DMS153 treated with DMSO at 0.1 percent for 48 hours (cell line): ENCODE results near the gene AGXT2.

Source experiments
- DNase-seq: peaks from one replicate; lab custom pipeline; 2025; ENCODE audit not compliant: unreplicated experiment; lab: John Stamatoyannopoulos, UW

AGXT2 gene

DNA sequence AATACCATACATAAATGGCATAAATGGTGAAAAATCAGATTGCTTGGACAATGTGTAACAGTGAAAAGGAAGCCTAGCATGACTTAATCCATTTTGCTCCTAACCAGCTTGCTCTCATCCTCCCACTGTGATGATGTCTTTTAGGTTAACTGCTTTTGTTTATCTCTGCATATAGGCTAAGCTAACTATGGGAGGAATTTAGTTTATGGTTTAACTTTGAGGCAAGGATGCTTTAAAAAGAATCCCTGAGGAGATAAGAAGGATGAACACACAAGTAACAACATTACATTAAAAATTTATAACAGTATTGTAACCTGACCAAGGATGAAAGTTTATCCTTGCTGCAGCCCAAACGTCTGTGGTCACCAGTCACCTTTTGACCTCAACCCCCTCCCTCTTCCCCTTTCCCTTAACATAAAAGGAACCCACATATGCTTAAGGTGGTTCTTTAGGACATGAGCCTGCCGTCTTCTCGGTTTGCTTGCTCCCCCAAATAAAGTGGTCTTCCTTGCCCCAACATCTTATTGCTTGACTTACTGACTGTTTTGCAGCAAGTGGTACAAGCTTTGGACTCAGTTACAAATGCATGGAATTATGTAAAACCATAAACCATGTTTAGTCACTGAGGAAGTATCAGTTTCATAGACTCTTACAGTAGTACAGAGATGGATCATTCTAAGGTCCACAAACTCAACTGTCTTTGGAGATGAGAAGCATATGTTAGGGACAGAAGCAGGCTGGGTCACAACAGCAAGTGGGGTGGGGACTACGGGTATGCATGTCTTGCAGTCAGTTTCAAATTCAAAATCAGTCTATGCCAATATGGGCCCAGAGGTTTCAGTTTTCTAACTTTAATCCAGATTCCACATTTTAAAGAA, 31.3 kb downstream of the AGXT2 start:
- no peak for DNase-seq

DNA sequence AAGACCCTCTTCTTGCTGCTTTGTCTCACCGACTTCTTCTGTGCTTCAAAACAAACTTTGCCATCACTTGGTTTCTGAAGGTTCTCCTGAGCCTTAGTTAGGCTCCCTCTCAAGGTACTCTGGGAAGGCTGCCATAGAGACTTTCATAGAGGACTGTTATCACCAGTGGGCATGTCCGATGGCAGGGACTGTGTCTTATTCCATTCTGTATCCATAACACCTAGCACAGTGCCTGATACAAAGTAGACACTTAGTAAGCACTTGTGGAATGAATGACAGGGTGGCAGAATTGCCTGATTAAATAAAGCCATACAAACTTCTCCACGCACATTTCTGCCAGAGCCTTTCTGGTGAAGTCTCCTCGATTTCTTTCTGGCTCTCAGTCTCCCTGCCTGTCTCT, 32.7 kb downstream of the AGXT2 start:
- no peak for DNase-seq

GRCh38 chr5:35012796-35013195, 35.0 kb downstream of the AGXT2 start:
- DNase-seq: no peak

GRCh38 chr5:35012365-35012764, 35.4 kb downstream of the AGXT2 start:
- no peak for DNase-seq

GRCh38 chr5:35010676-35011075, 37.1 kb downstream of the AGXT2 start:
- no peak for DNase-seq

DNA sequence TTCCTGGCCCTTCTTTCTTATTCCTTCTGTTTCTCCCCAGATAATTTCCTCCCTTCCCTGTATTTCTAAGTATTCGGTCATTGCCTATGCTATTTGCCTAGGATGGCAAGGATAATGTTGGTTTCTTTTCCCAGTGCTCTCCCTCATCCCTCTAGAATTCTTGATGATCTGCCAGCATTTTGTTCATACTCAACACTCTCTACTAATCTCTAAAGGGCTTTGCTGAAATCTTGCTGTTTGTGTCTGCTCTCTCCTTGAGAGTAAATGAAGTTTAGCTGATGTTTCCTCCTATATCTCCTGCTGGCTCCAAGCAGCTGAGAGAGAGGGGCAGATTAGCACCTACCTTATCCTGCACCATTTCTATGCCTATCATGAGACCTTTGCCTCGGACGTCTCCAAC, 38.1 kb downstream of the AGXT2 start:
- DNase-seq: no peak

DNA sequence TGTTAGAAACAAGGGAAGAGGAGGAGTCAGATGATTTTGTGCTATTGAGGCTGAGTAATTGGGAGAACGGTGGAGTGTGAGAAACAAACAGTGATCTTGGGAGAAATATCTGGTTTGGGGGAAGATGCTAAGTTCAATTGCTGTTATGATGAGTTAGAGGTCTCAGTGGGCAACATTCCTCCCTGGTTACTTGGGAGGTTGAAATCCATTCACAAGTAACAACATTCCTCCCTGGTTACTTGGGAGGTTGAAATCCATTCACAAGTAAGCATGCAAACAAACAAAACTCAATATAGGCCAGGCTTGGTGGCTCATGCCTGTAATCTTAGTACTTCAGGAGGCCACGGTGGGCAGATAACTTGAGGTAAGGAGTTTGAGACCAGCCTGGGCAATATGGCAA, 38.7 kb downstream of the AGXT2 start:
- DNase-seq: no peak

DNA sequence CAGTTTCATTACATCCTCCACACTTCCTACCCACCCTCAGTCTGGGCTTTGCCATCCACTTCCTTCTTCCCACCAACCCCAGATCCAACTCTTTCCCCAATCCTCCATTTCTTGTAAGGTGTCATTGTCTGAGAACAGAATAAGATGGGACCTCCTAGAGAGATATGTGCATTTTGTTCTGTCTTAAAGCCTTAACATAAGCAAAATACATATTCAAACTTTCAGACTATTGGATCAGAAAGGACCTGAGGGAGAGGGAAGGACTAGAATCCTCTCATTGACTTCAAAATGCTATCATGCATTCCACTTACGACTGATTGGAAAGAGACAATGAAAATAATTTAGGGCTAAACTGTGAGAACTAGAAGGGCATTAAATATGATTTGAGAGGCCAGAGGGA, 43.0 kb downstream of the AGXT2 start:
- DNase-seq: no peak

GRCh38 chr5:35004200-35004599, 43.5 kb downstream of the AGXT2 start:
- DNase-seq: no peak

GRCh38 chr5:35003018-35003957, 44.5 kb downstream of the AGXT2 start:
- peak; percentile 63 for DNase-seq

GRCh38 chr5:35002459-35002858, 45.3 kb downstream of the AGXT2 start:
- no peak for DNase-seq

- DNase-seq: no peak
These were observed 45.9 kb downstream of the AGXT2 start for GRCh38 chr5:35001842-35002241.

GRCh38 chr5:34998058-34998789, 49.5 kb downstream of the AGXT2 start:
- DNase-seq: no peak

DNA sequence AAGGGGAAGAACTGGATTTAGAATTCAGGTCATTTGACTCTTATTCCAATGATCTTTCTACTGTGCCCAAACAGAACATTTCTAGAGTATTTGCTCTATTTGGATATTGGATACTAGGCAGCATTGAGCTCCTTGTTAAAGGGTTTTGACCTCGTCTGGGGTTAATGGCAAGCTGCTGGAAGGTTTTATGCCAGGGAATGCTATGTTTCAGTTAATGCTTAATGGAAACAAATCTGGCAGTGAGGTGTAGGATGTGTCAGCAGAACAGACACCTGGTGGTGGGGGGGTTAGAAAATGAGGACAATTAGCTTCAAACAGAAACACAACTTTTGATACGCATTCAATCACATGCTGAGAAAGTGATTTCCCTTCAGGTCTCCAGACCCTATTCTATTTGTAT, 51.5 kb downstream of the AGXT2 start:
- no peak for DNase-seq

- DNase-seq: no peak
These were observed 53.8 kb downstream of the AGXT2 start for GRCh38 chr5:34993951-34994350.

DNA sequence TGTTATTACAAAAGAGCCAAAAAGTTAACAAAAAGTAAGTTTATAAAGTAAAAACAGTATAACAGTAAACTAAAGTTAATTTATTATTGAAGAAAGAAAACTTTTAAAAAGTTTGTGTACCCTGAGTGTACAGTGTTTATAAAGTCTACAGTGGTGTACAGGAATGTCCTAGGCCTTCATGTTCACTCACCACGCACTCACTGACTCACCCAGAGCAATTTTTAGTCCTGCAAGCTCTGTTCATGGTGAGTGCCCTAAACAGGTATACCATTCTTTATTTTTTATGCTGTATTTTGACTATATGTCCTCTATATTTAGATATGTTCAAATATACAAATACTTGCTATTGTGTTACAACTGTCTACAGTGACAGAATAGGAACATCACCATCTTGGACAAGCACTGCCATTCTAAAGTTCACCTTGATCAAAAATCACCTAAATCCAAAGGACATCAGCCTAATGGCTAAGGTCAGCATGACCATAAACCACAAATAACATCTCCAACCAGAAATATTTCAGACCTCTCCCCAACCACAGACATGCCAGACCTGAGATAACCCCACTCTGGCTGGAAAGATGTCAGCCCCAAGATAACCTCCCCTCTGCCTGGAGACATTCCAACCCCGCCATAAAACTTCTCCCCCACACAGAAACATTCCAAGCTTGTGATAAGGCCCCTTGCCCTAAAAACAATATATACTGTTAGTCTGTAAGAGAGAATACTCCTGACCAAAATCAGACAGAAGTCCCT, 56.1 kb downstream of the AGXT2 start:
- no peak for DNase-seq

DNA sequence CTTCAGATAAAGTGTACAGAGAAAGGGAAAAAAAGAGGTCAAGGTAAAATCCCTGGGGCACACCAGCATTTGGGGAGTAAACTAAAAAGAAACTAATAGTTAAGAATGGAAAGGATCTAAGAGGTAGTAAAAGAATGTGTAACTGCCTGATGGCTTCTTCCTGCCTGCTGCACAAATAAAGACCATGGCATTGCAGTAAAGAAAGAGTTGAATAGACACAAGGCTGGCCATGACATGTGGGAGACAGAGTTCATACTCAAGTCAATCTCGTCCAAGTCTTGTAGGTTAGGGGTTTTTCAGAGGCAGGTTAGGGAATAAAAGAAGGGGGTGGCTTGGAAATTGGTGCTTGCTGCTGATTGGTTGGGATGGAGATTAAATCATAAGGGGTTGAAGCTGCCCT, 60.8 kb downstream of the AGXT2 start:
- no peak for DNase-seq

- DNase-seq: no peak
These were observed 64.9 kb downstream of the AGXT2 start for GRCh38 chr5:34982823-34983222.

- DNase-seq: no peak
These were observed 69.1 kb downstream of the AGXT2 start for GRCh38 chr5:34978681-34979080.

DNA sequence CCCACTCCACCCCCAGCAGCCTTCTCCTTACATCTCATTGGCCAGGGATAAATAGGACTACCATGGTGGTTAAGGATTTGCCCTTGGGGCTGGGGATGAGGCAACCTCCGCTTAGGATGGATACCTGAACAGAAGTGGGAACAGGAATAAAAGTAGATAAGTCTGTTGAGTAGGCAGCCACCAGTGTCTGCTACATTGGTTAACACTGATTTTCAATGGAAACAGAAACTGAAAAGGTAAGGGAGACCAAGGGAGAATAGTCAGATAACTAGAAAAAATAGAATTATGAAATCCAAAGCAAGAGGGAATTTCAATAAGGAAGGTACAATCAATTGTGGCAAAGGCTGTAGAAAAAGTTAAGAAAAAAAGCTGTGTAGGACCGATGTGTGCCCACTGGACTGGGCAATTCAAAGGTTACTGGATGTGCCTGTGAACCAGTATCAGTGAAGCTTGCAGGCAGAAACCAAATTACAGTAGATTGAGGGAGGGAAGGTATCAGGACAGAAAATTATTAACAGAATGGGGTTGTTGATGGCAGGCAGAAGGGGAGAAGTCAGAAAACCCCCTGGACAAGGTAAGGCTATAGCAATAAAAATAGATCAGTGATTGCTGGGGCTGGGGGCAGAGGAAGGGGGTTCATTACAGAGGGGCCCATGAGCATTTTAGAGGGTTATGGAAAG, 69.7 kb downstream of the AGXT2 start:
- DNase-seq: no peak
